Measurements from ENCODE around the gene PCGF2. TPM values are rescaled to one million over a fixed set of nuclear protein-coding genes. Genes with fewer than 3 reads are reported as not detected.

The PCGF2 gene
- total and polyA plus RNA-seq, 10 of the 15 experiments (the other 5 are each of a cell fraction or from before 2014, with no cell fraction given) = 2.7 to 35.6 (median 7.2) TPM

GRCh38 chr17:38693700-38694329 lies 54.3 kb downstream of the PCGF2 start:
- intact Hi-C loops (cut with micrococcal nuclease; ENCODE audit: unreplicated experiment) (no loop called here), in situ Hi-C loops (cut with MboI) (no loop called here)
- H3K9me3 ChIP-seq (replicated peaks; ENCODE audit: control insufficient read depth, insufficient read depth, low read length) = no peaks in the 10 kb centered on the region
- H2AFZ ChIP-seq (ENCODE audit: control insufficient read depth, low read depth, low read length) = no peak overlapping the region
- H3K27ac ChIP-seq (ENCODE audit: control insufficient read depth, insufficient read depth) = no peak overlapping the region
- no peak overlapping the region for H3K4me3 ChIP-seq
- H3K79me2 ChIP-seq (ENCODE audit: control insufficient read depth, insufficient read depth, low read length) = no peaks in the 10 kb centered on the region
- ChIA-PET POLR2A (interaction anchor here (0.5 kb wide), 1 partner anchor 265 kb away, joined by 3 read pairs; no protein-coding TSS in a partner anchor), CTCF (interaction anchor here (1.4 kb wide), 1 partner anchor 16 kb away, joined by 6 read pairs; no protein-coding TSS in a partner anchor), RAD21 (ENCODE audit: unreplicated experiment) (no interaction called here), SMC1A (ENCODE audit: uncharacterized antibody, unreplicated experiment) (no interaction called here)
- 66% methylated on average over 11 of the region's 12 CpGs for WGBS (ENCODE audit: insufficient coverage, insufficient replicate concordance, low lambda C conversion rate, missing lambda C conversion rate)
- no peak overlapping the region for H3K9ac ChIP-seq (ENCODE audit: control insufficient read depth, insufficient read depth, low read length)
- no peak for DNase-seq (ENCODE audit: low read depth, low spot score)
- BruUV-seq (replicated peaks) = no TSS peak
- no peaks in the 10 kb centered on the region for H3K36me3 ChIP-seq (ENCODE audit: control insufficient read depth in 2 of 2, insufficient read depth in 2 of 2, low read length in 1 of 2)
- H3K4me2 ChIP-seq (ENCODE audit: control insufficient read depth, insufficient read depth) = no peak overlapping the region
- no peak for FAIRE-seq
- ATAC-seq = no peak
- no peaks in the 10 kb centered on the region for H4K20me1 ChIP-seq (ENCODE audit: control insufficient read depth, insufficient read depth)
- H3K4me1 ChIP-seq (ENCODE audit: control insufficient read depth, insufficient read depth, low read length) = peaks cover 10% of the 10 kb centered on the region
- no peaks in the 10 kb centered on the region for H3K27me3 ChIP-seq (replicated peaks in 1 of 2; ENCODE audit: control insufficient read depth in 2 of 2, insufficient read depth in 2 of 2, low read length in 1 of 2)
- no peak for TF ChIP-seq TCF12 (IDR thresholded peaks at IDR 0.05; ENCODE audit: low read depth, low read length)
- no peak for TF ChIP-seq POLR2AphosphoS2 (IDR thresholded peaks at IDR 0.05; ENCODE audit: low read depth, low read length)
- TF ChIP-seq, protein P1, sequence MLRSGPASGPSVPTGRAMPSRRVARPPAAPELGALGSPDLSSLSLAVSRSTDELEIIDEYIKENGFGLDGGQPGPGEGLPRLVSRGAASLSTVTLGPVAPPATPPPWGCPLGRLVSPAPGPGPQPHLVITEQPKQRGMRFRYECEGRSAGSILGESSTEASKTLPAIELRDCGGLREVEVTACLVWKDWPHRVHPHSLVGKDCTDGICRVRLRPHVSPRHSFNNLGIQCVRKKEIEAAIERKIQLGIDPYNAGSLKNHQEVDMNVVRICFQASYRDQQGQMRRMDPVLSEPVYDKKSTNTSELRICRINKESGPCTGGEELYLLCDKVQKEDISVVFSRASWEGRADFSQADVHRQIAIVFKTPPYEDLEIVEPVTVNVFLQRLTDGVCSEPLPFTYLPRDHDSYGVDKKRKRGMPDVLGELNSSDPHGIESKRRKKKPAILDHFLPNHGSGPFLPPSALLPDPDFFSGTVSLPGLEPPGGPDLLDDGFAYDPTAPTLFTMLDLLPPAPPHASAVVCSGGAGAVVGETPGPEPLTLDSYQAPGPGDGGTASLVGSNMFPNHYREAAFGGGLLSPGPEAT (IDR thresholded peaks at IDR 0.05; ENCODE audit: low read depth) = no peak
- no peak for TF ChIP-seq POLR2A (IDR thresholded peaks at IDR 0.05; ENCODE audit: low read depth, low read length)
- TF ChIP-seq, protein P2, sequence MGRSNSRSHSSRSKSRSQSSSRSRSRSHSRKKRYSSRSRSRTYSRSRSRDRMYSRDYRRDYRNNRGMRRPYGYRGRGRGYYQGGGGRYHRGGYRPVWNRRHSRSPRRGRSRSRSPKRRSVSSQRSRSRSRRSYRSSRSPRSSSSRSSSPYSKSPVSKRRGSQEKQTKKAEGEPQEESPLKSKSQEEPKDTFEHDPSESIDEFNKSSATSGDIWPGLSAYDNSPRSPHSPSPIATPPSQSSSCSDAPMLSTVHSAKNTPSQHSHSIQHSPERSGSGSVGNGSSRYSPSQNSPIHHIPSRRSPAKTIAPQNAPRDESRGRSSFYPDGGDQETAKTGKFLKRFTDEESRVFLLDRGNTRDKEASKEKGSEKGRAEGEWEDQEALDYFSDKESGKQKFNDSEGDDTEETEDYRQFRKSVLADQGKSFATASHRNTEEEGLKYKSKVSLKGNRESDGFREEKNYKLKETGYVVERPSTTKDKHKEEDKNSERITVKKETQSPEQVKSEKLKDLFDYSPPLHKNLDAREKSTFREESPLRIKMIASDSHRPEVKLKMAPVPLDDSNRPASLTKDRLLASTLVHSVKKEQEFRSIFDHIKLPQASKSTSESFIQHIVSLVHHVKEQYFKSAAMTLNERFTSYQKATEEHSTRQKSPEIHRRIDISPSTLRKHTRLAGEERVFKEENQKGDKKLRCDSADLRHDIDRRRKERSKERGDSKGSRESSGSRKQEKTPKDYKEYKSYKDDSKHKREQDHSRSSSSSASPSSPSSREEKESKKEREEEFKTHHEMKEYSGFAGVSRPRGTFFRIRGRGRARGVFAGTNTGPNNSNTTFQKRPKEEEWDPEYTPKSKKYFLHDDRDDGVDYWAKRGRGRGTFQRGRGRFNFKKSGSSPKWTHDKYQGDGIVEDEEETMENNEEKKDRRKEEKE (IDR thresholded peaks at IDR 0.05) = no peak
- TF ChIP-seq RCOR1 (conservative IDR thresholded peaks at IDR 0.05; ENCODE audit: low read depth, low read length) = no peak
- TF ChIP-seq, protein P3, sequence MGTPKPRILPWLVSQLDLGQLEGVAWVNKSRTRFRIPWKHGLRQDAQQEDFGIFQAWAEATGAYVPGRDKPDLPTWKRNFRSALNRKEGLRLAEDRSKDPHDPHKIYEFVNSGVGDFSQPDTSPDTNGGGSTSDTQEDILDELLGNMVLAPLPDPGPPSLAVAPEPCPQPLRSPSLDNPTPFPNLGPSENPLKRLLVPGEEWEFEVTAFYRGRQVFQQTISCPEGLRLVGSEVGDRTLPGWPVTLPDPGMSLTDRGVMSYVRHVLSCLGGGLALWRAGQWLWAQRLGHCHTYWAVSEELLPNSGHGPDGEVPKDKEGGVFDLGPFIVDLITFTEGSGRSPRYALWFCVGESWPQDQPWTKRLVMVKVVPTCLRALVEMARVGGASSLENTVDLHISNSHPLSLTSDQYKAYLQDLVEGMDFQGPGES (IDR thresholded peaks at IDR 0.05) = no peak
- TF ChIP-seq ZNF274 (IDR thresholded peaks at IDR 0.05; ENCODE audit: insufficient read depth, insufficient read length) = no peak
- no peak for TF ChIP-seq YY1 (IDR thresholded peaks at IDR 0.05; ENCODE audit: low read depth, low read length)
- no peak for TF ChIP-seq STAT1 (conservative IDR thresholded peaks at IDR 0.05)
- no peak for TF ChIP-seq ZNF207 (IDR thresholded peaks at IDR 0.05; ENCODE audit: borderline replicate concordance)
- TF ChIP-seq ZBTB11 (CRISPR knock-in tag; IDR thresholded peaks at IDR 0.05) = no peak

All from GM12878 (cell line).